H1 (cell line): ENCODE results near the gene ACTL9. TPM values are rescaled to one million over a fixed set of nuclear protein-coding genes. Genes with fewer than 3 reads are reported as not detected.

Experiments used
- CTCF ChIA-PET: fragments of 300-600 bp; sonication (Branson Sonifier 250); formaldehyde crosslinking; loops from one replicate; lab custom pipeline; 2021; ENCODE audit not compliant: partially characterized antibody; lab: Charles Lee
- POLR2A ChIA-PET: fragments of 300-600 bp; sonication (Branson Sonifier 250); formaldehyde crosslinking; loops from one replicate; lab custom pipeline; 2021; ENCODE audit warnings: inconsistent platforms; ENCODE audit not compliant: partially characterized antibody; lab: Charles Lee
- DNase-seq, 2 experiments: peaks; one replicate each; pipeline versions ENCODE4 v3.0.0 to v3.0.0-alpha.2; 2010 to 2022; ENCODE audit warnings: low spot score in 2 of 2, low read depth in 1 of 2, mixed read lengths in 1 of 2
- FAIRE-seq: peaks from 2 replicates; lab custom pipeline; 2011; peaks lifted over from hg19 to GRCh38; lab: Jason Lieb, UNC
- H2AFZ ChIP-seq: 2 replicates; pipeline ENCODE4 v1.8.1; 2012; ENCODE audit warnings: low read length, inconsistent platforms
- H2AK5ac ChIP-seq: 2 replicates; pipeline ENCODE4 v1.6.1; 2013; ENCODE audit warnings: low read depth, low read length
- H2BK120ac ChIP-seq: replicated peaks from 2 replicates; pipeline ENCODE3; 2013; ENCODE audit warnings: low read depth, low read length, inconsistent platforms
- H2BK12ac ChIP-seq: 2 replicates; pipeline ENCODE4 v1.6.1; 2013; ENCODE audit warnings: low read depth, low read length
- H2BK15ac ChIP-seq: 2 replicates; pipeline ENCODE4 v1.6.1; 2013; ENCODE audit warnings: low read length
- H2BK20ac ChIP-seq: 2 replicates; pipeline ENCODE4 v1.6.1; 2013; ENCODE audit warnings: low read length
- H2BK5ac ChIP-seq: 2 replicates; pipeline ENCODE4 v1.6.1; 2013; ENCODE audit warnings: low read depth, low read length
- H3K14ac ChIP-seq: 2 replicates; pipeline ENCODE4 v1.6.1; 2013; ENCODE audit warnings: inconsistent platforms; ENCODE audit not compliant: insufficient read length
- H3K18ac ChIP-seq: 2 replicates; pipeline ENCODE4 v1.6.1; 2013; ENCODE audit warnings: low read length; ENCODE audit errors: extremely low read depth
- H3K23ac ChIP-seq: 2 replicates; pipeline ENCODE4 v1.6.1; 2013; ENCODE audit warnings: inconsistent platforms; ENCODE audit not compliant: insufficient read length
- H3K23me2 ChIP-seq: 2 replicates; pipeline ENCODE4 v1.6.1; 2013; ENCODE audit warnings: low read depth, low read length
- H3K27ac ChIP-seq: 2 replicates; pipeline ENCODE4 v1.6.1; 2011; ENCODE audit warnings: low read depth, low read length, inconsistent platforms
- H3K27me3 ChIP-seq, 4 experiments: replicated peaks in 1 of 4; 1 replicate in 1 of 4; 2 replicates in 3 of 4; pipeline versions ENCODE4 v1.6.1 to v1.8.1; 2011 to 2013; ENCODE audit warnings: low read length in 3 of 4, mild to moderate bottlenecking in 3 of 4, inconsistent platforms in 2 of 4, mixed read lengths in 2 of 4, moderate library complexity in 1 of 4; ENCODE audit not compliant: control insufficient read depth in 3 of 4, insufficient read depth in 3 of 4; ENCODE audit errors: extremely low read depth in 1 of 4
- H3K36me3 ChIP-seq, 4 experiments: 2 replicates each; pipeline versions ENCODE4 v1.6.1 to v1.8.1; 2011 to 2013; ENCODE audit warnings: mild to moderate bottlenecking in 4 of 4, low read length in 3 of 4, moderate library complexity in 2 of 4, control low read depth in 1 of 4, inconsistent platforms in 1 of 4; ENCODE audit not compliant: insufficient read depth in 4 of 4, control insufficient read depth in 2 of 4
- H3K4ac ChIP-seq: replicated peaks from 2 replicates; pipeline ENCODE3; 2013; ENCODE audit warnings: low read length, low read depth, mixed read lengths, inconsistent platforms; ENCODE audit not compliant: insufficient read length
- H3K4me1 ChIP-seq, 4 experiments: replicated peaks in 1 of 4; 1 replicate in 1 of 4; 2 replicates in 3 of 4; pipeline versions ENCODE4 v1.6.1 to v1.8.1; 2011 to 2013; ENCODE audit warnings: low read length in 3 of 4, inconsistent platforms in 2 of 4, mixed read lengths in 1 of 4; ENCODE audit not compliant: insufficient read depth in 4 of 4, control insufficient read depth in 3 of 4
- H3K4me2 ChIP-seq, 2 experiments: 2 replicates each; pipeline versions ENCODE4 v1.6.1 to v1.8.1; 2011 to 2013; ENCODE audit warnings: low read depth in 2 of 2, low read length in 2 of 2, control low read depth in 1 of 2, inconsistent platforms in 1 of 2, mild to moderate bottlenecking in 1 of 2; ENCODE audit not compliant: insufficient read depth in 1 of 2
- H3K4me3 ChIP-seq, 4 experiments: fragments of 200-600, 300-600 bp in 1 of 4; sonication (generic), shearing (Covaris generic), sonication (Bioruptor Twin) in 1 of 4; 2 replicates each; pipeline versions ENCODE4 v1.5.1 to v1.8.1; 2011 to 2016; ENCODE audit warnings: low read length in 4 of 4, low read depth in 3 of 4, control low read depth in 2 of 4, inconsistent platforms in 2 of 4, mild to moderate bottlenecking in 2 of 4, mixed read lengths in 1 of 4, moderate library complexity in 1 of 4; ENCODE audit not compliant: insufficient read depth in 2 of 4; ENCODE audit errors: extremely low read depth in 1 of 4
- H3K56ac ChIP-seq: replicated peaks from 2 replicates; pipeline ENCODE3; 2013; ENCODE audit warnings: low read depth, mild to moderate bottlenecking, mixed read lengths, low read length, inconsistent platforms; ENCODE audit not compliant: insufficient read length
- H3K79me1 ChIP-seq: 2 replicates; pipeline ENCODE4 v1.6.1; 2013; ENCODE audit warnings: low read depth, low read length, control low read depth
- H3K79me2 ChIP-seq, 2 experiments: 2 replicates each; pipeline versions ENCODE4 v1.6.1 to v1.8.1; 2012 to 2013; ENCODE audit warnings: low read length in 2 of 2, mild to moderate bottlenecking in 2 of 2, inconsistent platforms in 1 of 2; ENCODE audit not compliant: insufficient read depth in 2 of 2, control insufficient read depth in 1 of 2
- H3K9ac ChIP-seq, 4 experiments: replicated peaks in 1 of 4; 1 replicate in 1 of 4; 2 replicates in 3 of 4; pipeline versions ENCODE4 v1.6.1 to v1.8.1; 2011 to 2013; ENCODE audit warnings: low read depth in 3 of 4, low read length in 3 of 4, control low read depth in 2 of 4, mild to moderate bottlenecking in 2 of 4, moderate library complexity in 2 of 4, inconsistent platforms in 1 of 4; ENCODE audit errors: extremely low read depth in 1 of 4
- H3K9me3 ChIP-seq, 2 experiments: 2 replicates each; pipeline versions ENCODE4 v1.6.1 to v1.8.1; 2012 to 2013; ENCODE audit warnings: mild to moderate bottlenecking in 2 of 2, moderate library complexity in 2 of 2, control low read depth in 1 of 2, inconsistent platforms in 1 of 2, low read depth in 1 of 2, low read length in 1 of 2, mixed read lengths in 1 of 2; ENCODE audit not compliant: insufficient read depth in 2 of 2
- H4K20me1 ChIP-seq, 2 experiments: replicated peaks in 1 of 2; 2 replicates each; pipeline versions ENCODE3 to v1.8.1; 2011 to 2013; ENCODE audit warnings: inconsistent platforms in 2 of 2, low read length in 2 of 2, mild to moderate bottlenecking in 1 of 2; ENCODE audit not compliant: insufficient read depth in 2 of 2, control insufficient read depth in 1 of 2
- H4K5ac ChIP-seq: 2 replicates; pipeline ENCODE4 v1.6.1; 2013; ENCODE audit warnings: low read length, low read depth, mixed read lengths, inconsistent platforms; ENCODE audit not compliant: insufficient read length
- H4K8ac ChIP-seq: 2 replicates; pipeline ENCODE4 v1.8.0; 2013; ENCODE audit warnings: mild to moderate bottlenecking, moderate library complexity, low read length, inconsistent platforms; ENCODE audit not compliant: insufficient read depth; ENCODE audit errors: extremely low read depth
- H4K91ac ChIP-seq: replicated peaks from 2 replicates; pipeline ENCODE3; 2013; ENCODE audit warnings: low read length, mixed read lengths, inconsistent platforms; ENCODE audit not compliant: insufficient read length
- BRCA1 ChIP-seq: IDR thresholded peaks from 2 replicates; pipeline ENCODE4 v1.6.1; 2012; ENCODE audit warnings: low read depth, low read length, improper control_type of control experiment
- GABPA ChIP-seq: IDR thresholded peaks from 2 replicates; pipeline ENCODE4 v1.6.1; 2011; ENCODE audit warnings: mild to moderate bottlenecking, low read length, moderate library complexity, borderline replicate concordance; ENCODE audit not compliant: insufficient read depth
- WGBS, 2 experiments: shearing (Covaris generic) in 1 of 2; methylation state at CpG; one replicate each; pipeline versions ENCODE4 v1.1.6 to v1.1.7; 2013 to 2015; ENCODE audit warnings: low lambda C conversion rate in 2 of 2, mixed read lengths in 2 of 2, inconsistent platforms in 1 of 2, low coverage in 1 of 2, missing lambda C conversion rate in 1 of 2; ENCODE audit not compliant: insufficient replicate concordance in 2 of 2, insufficient coverage in 1 of 2, insufficient read length in 1 of 2; ENCODE audit errors: extremely low coverage in 1 of 2, missing lambda C conversion rate in 1 of 2; 5-methylcytosine and 5-hydroxymethylcytosine counted together
- long read RNA-seq, 2 experiments: library from RNA in 1 of 2; library from capped mRNA in 1 of 2; stranded (forward); transcript quantifications; one replicate each; pipeline ENCODE4 v2.0.0, GENCODE V29; 2021; ENCODE audit warnings: inconsistent platforms in 1 of 2
- polyA minus RNA-seq, 3 experiments: library from RNA; depleted of rRNA, polyadenylated mRNA; stranded (reverse); fragments of >200 nt; gene quantifications; 1 replicate in 2 of 3; 2 replicates in 1 of 3; pipeline ENCODE4 v1.2.3, GENCODE V29; 2011
- polyA plus RNA-seq, 7 experiments: library from polyadenylated mRNA; depleted of rRNA in 3 of 7; stranded (reverse) in 5 of 7; unstranded in 2 of 7; fragments of >200 nt in 5 of 7; fragments of 200-250 nt in 2 of 7; gene quantifications; 1 replicate in 5 of 7; 2 replicates in 1 of 7; 4 replicates in 1 of 7; pipeline versions ENCODE4 v1.2.1 to v1.2.3, GENCODE V29; 2011 to 2013; ENCODE audit warnings: missing spikeins in 2 of 7, mixed read lengths in 2 of 7
- total RNA-seq: library from RNA; stranded (reverse); fragmentation: NEBNext Ultra II Directional; extraction: Animal tissue kit (Norgen Biotek cat#: 25700); gene quantifications from 2 replicates; pipeline ENCODE4 v1.2.1, GENCODE V29; 2021

ACTL9 gene, protein sequence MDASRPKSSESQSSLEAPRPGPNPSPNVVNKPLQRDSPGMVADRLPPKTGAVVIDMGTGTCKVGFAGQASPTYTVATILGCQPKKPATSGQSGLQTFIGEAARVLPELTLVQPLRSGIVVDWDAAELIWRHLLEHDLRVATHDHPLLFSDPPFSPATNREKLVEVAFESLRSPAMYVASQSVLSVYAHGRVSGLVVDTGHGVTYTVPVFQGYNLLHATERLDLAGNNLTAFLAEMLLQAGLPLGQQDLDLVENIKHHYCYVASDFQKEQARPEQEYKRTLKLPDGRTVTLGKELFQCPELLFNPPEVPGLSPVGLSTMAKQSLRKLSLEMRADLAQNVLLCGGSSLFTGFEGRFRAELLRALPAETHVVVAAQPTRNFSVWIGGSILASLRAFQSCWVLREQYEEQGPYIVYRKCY
- total RNA-seq (not detected in 2 replicates), polyA plus RNA-seq (2011; rRNA removed) (not detected in 2 replicates), polyA minus RNA-seq (2011; rRNA and poly(A)+ RNA removed) (not detected in 2 replicates)
- polyA plus RNA-seq (2011; cell fraction: cytosol; rRNA removed): not detected
- not detected for polyA plus RNA-seq (2011; cell fraction: nucleus; rRNA removed)
- not detected in 4 replicates for polyA plus RNA-seq (2012, experiment 1 of 2)
- not detected for polyA plus RNA-seq (2012, experiment 2 of 2)
- polyA plus RNA-seq (2013, experiment 1 of 2): not detected
- not detected for polyA plus RNA-seq (2013, experiment 2 of 2)
- polyA minus RNA-seq (2011; cell fraction: cytosol; rRNA and poly(A)+ RNA removed): not detected
- polyA minus RNA-seq (2011; cell fraction: nucleus; rRNA and poly(A)+ RNA removed): not detected
- long read RNA-seq, experiment 1: 0 reads
- long read RNA-seq, experiment 2: 0 reads

DNA sequence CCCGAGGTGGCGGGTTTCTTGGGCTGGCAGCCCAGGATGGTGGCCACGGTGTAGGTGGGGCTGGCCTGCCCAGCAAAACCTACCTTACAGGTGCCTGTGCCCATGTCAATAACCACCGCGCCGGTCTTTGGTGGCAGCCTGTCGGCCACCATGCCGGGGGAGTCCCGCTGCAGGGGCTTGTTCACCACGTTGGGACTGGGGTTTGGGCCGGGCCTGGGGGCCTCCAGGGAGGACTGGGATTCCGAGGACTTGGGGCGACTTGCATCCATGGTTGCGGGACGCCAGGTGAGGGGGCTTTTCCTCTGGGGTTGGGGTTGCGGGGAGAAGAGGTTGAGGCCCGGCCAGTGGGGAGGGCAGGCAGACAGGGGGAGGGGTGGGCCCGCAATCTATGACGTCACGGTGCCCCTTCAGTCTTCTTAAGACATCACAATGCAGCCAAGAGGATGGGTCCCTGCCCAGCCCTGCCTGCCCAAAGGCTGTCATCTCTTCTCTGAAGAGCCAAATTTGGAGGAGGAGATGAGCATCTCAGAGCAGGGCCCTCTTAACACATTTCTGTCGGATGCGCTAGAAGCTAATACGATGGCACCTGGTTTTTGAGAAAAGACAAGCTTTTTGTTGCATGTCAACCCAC lies at the start of gene ACTL9:
TSS of gene ACTL9 (minus strand) at position 363 of the 631 bp plus-strand sequence. CDS start at position 269, 94 bp downstream.
- Histone ChIP-seq H4K20me1 (no peaks in the 10 kb centered on the region), H3K23me2 (no peaks in the 10 kb centered on the region), H3K14ac (no peak within 1 kb of the TSS), H3K4me1 (no peaks in the 10 kb centered on the region), H3K9ac (no peak within 1 kb of the TSS), H2BK12ac (no peak within 1 kb of the TSS), H3K4me3 (no peak within 1 kb of the TSS), H3K9me3 (peaks cover 7 to 15% of the 10 kb centered on the region in 2 experiments; a peak in 2 of 4 replicates)
- TF ChIP-seq BRCA1 (no peak), GABPA (0 out of 2 replicates have a peak, but pooled peaks have one; percentile 1)
- TF ChIP-seq, all 59 proteins: peak for 1
- H2BK5ac ChIP-seq: no peak within 1 kb of the TSS
- WGBS, 2 experiments: 86% methylated on average over 14 of the region's 23 CpGs; no CpG with 5 or more reads in 1 of the 2 experiments
- no peak within 1 kb of the TSS for H4K91ac ChIP-seq
- H3K79me1 ChIP-seq: no peaks in the 10 kb centered on the region
- H3K56ac ChIP-seq: no peak within 1 kb of the TSS
- H2BK15ac ChIP-seq: no peak within 1 kb of the TSS
- ChIA-PET POLR2A (no interaction called here), CTCF (interaction anchor here (0.6 to 1.9 kb wide), 8 partner anchors 9 to 287 kb away, joined by 3 to 8 read pairs (median 4); no protein-coding TSS in a partner anchor)
- H3K36me3 ChIP-seq: no peaks in the 10 kb centered on the region
- no peaks in the 10 kb centered on the region; a peak in 1 of 7 replicates for H3K27me3 ChIP-seq
- no peak for FAIRE-seq
- H4K5ac ChIP-seq: no peak within 1 kb of the TSS
- no peaks in the 10 kb centered on the region for H3K79me2 ChIP-seq
- no peak within 1 kb of the TSS for H2BK120ac ChIP-seq
- H3K23ac ChIP-seq: no peak within 1 kb of the TSS
- H3K18ac ChIP-seq: no peak within 1 kb of the TSS
- H2AK5ac ChIP-seq: no peak within 1 kb of the TSS
- H3K4me2 ChIP-seq: no peak within 1 kb of the TSS
- H2AFZ ChIP-seq: no peak within 1 kb of the TSS
- no peak for DNase-seq
- no peak within 1 kb of the TSS for H3K4ac ChIP-seq
- no peak within 1 kb of the TSS for H2BK20ac ChIP-seq
- no peak within 1 kb of the TSS for H3K27ac ChIP-seq
- peak within 1 kb of the TSS; percentile 80; the same call in 1 of the 2 replicates for H4K8ac ChIP-seq
